WERI-Rb-1 (cell line): ENCODE measurements around the gene CAMTA1.
A peak's percentile ranks its signal among the peaks of the same experiment; 100 is the strongest.

Source experiments
- DNase-seq: peaks from one replicate; pipeline ENCODE4 v3.0.0-alpha.2; 2020
- H3K27ac ChIP-seq: fragments of 250-450 bp; sonication (Bioruptor Pico); 2 replicates; pipeline ENCODE4 v1.5.1; 2020; ENCODE audit warnings: mild to moderate bottlenecking, moderate library complexity
- H3K27me3 ChIP-seq: fragments of 250-450 bp; sonication (Bioruptor Pico); 2 replicates; pipeline ENCODE4 v1.5.1; 2021; ENCODE audit warnings: mild to moderate bottlenecking, low read depth, moderate library complexity; ENCODE audit not compliant: insufficient read depth, severe bottlenecking
- H3K36me3 ChIP-seq: fragments of 250-450 bp; sonication (Bioruptor Pico); 2 replicates; pipeline ENCODE4 v1.5.1; 2020; ENCODE audit warnings: mild to moderate bottlenecking, moderate library complexity
- H3K4me3 ChIP-seq: 2 replicates; pipeline ENCODE4 v1.5.1; 2011; ENCODE audit warnings: low read depth, mild to moderate bottlenecking, control low read depth, low read length
- H3K9me3 ChIP-seq: fragments of 250-450 bp; sonication (Bioruptor Pico); 2 replicates; pipeline ENCODE4 v1.5.1; 2021; ENCODE audit warnings: mild to moderate bottlenecking, moderate library complexity; ENCODE audit not compliant: severe bottlenecking
- TF ChIP-seq, protein P1 (sequence below): IDR thresholded peaks from 2 replicates; pipeline ENCODE4 v1.5.1; 2011; ENCODE audit warnings: low read depth, mild to moderate bottlenecking, control low read depth, inconsistent platforms, low read length

The CAMTA1 gene

DNA sequence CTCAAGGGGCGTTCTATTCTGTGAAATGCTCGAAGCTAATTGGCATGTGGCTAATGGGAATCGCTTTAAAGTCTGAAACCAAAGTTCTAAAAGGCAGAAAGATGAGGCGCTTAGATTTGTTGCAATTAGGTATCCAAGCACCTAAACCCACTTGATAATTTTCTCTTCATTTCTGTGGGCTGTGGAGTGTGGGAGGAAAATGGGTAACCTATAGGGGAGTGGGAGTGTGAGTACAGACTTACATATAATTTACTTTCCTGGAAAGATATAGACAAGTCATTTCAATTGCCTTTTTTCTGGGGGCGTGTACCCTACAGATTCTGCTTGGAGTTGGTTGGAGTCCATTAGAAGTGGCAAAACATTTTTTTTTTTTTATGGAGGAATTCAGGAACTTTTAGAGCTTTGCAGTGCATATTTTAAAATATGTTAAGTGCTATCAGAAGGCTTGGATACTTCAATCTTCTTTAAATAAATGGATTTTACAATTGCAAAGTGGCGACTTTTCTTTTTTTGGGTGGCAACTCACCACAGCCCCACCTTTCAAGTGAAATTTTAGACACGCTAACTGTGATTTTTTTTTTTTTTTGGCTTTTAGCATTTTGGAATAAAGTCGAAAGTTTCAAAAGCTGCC lies 254.5 kb downstream of the CAMTA1 start:
- no peaks in the 10 kb centered on the region for H3K36me3 ChIP-seq
- no peak overlapping the region for H3K27ac ChIP-seq
- TF ChIP-seq, protein P1, sequence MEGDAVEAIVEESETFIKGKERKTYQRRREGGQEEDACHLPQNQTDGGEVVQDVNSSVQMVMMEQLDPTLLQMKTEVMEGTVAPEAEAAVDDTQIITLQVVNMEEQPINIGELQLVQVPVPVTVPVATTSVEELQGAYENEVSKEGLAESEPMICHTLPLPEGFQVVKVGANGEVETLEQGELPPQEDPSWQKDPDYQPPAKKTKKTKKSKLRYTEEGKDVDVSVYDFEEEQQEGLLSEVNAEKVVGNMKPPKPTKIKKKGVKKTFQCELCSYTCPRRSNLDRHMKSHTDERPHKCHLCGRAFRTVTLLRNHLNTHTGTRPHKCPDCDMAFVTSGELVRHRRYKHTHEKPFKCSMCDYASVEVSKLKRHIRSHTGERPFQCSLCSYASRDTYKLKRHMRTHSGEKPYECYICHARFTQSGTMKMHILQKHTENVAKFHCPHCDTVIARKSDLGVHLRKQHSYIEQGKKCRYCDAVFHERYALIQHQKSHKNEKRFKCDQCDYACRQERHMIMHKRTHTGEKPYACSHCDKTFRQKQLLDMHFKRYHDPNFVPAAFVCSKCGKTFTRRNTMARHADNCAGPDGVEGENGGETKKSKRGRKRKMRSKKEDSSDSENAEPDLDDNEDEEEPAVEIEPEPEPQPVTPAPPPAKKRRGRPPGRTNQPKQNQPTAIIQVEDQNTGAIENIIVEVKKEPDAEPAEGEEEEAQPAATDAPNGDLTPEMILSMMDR, result no peak
- no peaks in the 10 kb centered on the region for H3K9me3 ChIP-seq
- no peaks in the 10 kb centered on the region for H3K27me3 ChIP-seq
- H3K4me3 ChIP-seq, result no peak overlapping the region
- DNase-seq, result no peak

GRCh38 chr1:7040969-7041695 lies 255.9 kb downstream of the CAMTA1 start:
- no peaks in the 10 kb centered on the region for H3K27me3 ChIP-seq
- H3K4me3 ChIP-seq, result no peak overlapping the region
- DNase-seq, result no peak
- H3K36me3 ChIP-seq, result no peaks in the 10 kb centered on the region
- TF ChIP-seq, protein P1, result no peak
- H3K9me3 ChIP-seq, result no peaks in the 10 kb centered on the region
- no peak overlapping the region for H3K27ac ChIP-seq

DNA sequence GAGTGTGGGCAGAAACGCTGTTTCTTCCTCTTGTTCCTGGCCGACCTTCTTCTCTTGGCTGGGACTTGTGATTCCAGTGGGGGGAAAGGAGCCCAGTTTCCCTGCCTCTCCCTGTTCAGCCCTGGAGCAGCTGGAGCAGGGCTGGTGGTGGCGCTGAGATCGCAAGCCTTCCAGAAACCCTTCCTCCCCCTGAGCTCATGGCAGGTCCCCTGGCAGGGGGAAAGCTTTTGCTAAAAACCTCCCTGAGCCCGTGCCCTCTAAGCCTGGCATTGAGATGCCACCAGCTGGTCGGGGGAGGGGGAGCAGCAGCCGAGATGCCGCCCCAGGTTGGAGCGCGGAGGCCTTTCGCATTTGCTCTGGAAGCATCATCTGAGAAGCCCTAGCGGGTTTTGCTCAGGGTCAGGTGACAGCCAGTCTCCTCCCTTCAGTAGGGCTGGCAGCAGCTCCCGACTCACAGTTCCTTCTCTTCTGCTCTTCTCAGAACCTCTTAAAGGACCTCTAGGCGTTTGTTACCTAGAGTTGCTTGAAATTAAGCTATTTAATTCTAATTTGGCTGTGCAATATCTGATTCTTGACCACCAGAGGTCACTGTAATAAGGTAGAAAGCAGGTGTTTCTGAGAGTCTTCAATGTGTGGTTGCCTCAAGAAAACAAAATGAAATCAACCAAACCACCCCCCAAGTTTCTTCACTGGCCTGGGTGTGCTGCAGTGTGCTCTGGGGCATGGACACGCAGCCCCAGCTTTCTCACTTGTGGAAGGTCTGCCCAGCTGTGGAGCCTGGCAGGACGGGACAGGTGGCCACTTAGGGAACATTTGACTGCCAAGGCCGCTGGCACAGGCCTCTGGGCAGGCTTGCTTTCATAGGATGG lies 257.3 kb downstream of the CAMTA1 start:
- Histone ChIP-seq H3K27me3 (no peaks in the 10 kb centered on the region), H3K36me3 (no peaks in the 10 kb centered on the region), H3K9me3 (peaks cover 3% of the 10 kb centered on the region), H3K4me3 (no peak overlapping the region), H3K27ac (no peak overlapping the region)
- DNase-seq, result no peak
- TF ChIP-seq, protein P1, result peak; percentile 39; the same call in 1 of the 2 replicates

- no peak for DNase-seq
- no peaks in the 10 kb centered on the region for H3K27me3 ChIP-seq
- TF ChIP-seq, protein P1, result no peak
- H3K9me3 ChIP-seq, result peaks cover 3% of the 10 kb centered on the region
- H3K27ac ChIP-seq, result no peak overlapping the region
- H3K36me3 ChIP-seq, result no peaks in the 10 kb centered on the region
- H3K4me3 ChIP-seq, result no peak overlapping the region
These were observed 257.9 kb downstream of the CAMTA1 start for GRCh38 chr1:7043191-7043549.

DNA sequence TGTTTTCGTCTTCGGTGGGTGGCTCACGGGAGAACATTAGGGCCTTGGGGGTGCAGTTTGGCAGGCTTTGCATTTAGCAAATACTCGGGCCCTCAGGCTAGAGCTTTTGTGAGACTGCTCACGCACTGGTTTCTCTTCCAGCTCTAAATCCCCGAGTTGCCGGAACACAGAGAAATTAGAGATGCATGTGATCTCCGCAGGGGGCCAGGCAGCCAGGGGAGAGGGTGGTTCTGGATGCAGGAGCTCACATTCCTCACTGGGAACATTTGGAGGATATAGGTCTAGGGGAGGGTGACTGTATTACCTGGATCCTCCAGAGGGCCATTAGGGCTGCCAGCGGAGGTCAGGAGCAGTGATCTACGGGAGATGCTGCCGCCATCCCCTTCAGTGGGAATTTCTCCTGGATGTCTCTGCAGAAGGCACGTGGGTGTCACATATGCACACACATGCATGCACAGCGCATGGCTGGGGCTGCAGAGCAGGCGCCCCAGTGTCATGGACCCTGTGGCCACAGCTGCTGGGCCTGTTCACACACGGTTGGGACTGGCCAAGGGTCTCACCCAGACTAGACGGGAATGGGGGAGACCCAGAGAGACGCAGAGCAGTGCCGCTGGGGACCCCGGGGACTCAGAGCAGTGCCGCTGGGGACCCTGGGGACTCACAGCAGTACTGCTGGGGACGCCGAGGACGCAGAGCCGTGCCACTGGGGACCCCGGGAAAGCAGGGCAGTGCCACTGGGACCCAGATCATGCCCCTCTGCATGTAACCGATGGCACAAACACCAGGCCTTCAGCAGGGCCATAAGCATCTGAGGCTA lies 258.7 kb downstream of the CAMTA1 start:
- DNase-seq, result no peak

More for the DNA sequence above, 258.7 kb downstream of the CAMTA1 start:
- Histone ChIP-seq H3K27me3 (no peaks in the 10 kb centered on the region), H3K9me3 (peaks cover 3% of the 10 kb centered on the region), H3K36me3 (no peaks in the 10 kb centered on the region), H3K27ac (no peak overlapping the region), H3K4me3 (no peak overlapping the region)
- TF ChIP-seq, protein P1, result no peak
